GM19035 (cell line): ENCODE measurements around the gene PNMA6A.
A peak's percentile ranks its signal among the peaks of the same experiment; 100 is the strongest.
"Not testable (repeated sequence)": the region's sequence is repeated elsewhere in the genome, so short reads cannot be mapped to it uniquely, and the experiment has no call there.

Experiments used
- ATAC-seq: cut with Tn5 transposase; IDR thresholded peaks from one replicate; pipeline ENCODE4 v1.9.1; 2021; ENCODE audit not compliant: unreplicated experiment

PNMA6A gene

GRCh38 chrX:153071909-153072583, at the start of gene PNMA6A:
Gene PNMA6A, plus strand, starts transcription at chrX:153072454. Its CDS starts 609 bp downstream, at chrX:153073063.
- ATAC-seq, result not testable (repeated sequence)

GRCh38 chrX:153026501-153026900, 45.8 kb upstream of the PNMA6A start:
- ATAC-seq, result not testable (repeated sequence)

DNA sequence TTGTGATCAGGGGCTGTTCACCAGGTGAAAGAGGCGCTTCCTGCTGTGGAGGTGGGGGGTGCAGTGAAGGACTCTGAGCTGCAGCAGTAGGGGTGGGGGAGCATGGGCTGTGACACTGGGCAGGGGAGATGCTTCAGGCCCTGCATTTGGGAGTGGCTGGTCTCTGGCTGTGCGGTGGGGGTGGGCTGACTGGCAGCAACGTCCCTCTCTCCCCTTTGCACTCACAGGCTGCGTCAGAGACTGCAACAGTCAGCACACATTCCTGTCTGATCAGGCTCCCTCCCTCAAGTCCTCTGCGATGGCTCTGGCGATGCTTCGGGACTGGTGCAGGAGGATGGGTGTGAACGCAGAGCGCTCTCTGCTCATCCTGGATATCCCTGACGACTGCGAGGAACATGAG, 43.8 kb upstream of the PNMA6A start:
- not testable (repeated sequence) for ATAC-seq

- no peak for ATAC-seq
These were observed 43.1 kb upstream of the PNMA6A start for GRCh38 chrX:153029162-153029561.

DNA sequence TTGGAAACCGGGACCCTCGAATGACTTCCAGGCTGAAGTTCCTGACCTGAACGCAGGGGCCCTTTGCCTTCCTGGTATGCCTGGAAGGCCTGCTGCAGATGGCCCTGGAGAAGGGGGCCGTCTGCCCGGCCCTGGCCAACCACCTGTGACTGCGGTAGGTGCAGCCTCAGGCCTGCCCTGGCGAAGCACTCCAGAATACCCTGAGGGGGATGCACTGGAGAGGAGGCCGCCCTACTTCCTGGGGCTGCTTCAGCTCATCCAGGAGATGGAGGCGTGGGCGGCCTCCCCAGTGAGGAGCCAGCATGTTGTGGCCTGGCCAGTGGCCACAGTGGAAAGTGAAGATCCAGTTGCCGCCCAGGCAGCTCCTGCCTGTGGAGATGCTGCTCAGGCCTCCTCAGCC, 42.4 kb upstream of the PNMA6A start:
- ATAC-seq, result no peak

- no peak for ATAC-seq
These were observed 41.5 kb upstream of the PNMA6A start for GRCh38 chrX:153030801-153031200.

DNA sequence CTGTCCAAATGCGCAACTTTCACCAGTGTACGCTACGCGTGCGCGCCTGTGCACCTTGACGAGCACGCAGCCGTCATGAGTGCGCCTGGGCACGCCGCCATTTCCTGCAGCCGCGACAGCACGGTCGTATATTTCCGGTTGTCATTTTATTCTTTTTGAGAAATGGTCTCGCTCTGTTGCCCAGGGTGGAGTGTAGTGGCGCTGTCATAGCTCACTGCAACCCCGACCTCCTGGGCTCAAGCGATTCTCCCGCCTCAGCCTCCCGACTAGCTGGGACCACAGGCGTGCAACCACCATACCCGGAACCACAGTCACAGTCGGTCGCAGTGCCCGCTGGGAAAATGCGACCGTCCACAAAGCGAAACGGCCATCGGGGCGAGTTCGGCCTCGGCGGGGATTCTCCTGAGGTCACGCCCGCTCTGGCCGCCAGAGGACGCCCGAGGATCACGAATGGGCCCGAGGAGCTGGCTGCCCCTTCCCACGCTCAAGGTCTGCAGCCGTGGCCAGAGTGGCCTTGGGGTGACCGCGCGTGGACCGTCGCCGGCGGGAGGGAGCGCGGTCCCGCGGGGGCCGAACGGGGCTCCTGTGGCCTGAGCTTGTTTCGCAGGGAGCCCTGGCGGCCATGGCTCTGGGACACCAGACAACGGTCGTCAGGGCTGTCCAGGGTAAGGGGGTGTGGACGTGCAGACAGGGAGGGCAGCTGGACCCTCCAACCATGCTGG, 39.7 kb upstream of the PNMA6A start:
- peak; percentile 75 for ATAC-seq

DNA sequence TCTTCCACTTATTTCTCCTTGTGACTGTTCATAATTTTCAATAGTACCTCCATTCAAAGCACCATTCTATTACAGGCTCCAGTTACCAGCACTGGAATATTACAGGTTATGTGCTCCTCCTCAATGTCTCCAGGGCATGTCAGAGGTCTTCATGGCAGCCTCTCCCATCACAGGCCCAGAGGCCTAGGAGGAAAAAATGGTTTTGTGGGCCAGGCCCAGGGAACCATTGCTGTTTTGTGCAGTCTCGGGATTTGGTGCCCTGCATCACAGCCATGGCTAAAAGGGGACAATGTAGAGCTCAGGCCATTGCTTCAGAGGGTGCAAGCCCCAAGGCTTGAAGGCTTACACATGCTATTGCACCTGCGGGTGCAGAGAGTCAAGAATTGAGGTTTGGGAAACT, 23.2 kb upstream of the PNMA6A start:
- ATAC-seq, result no peak

- ATAC-seq, result no peak
These were observed 19.7 kb upstream of the PNMA6A start for GRCh38 chrX:153052534-153052933.

DNA sequence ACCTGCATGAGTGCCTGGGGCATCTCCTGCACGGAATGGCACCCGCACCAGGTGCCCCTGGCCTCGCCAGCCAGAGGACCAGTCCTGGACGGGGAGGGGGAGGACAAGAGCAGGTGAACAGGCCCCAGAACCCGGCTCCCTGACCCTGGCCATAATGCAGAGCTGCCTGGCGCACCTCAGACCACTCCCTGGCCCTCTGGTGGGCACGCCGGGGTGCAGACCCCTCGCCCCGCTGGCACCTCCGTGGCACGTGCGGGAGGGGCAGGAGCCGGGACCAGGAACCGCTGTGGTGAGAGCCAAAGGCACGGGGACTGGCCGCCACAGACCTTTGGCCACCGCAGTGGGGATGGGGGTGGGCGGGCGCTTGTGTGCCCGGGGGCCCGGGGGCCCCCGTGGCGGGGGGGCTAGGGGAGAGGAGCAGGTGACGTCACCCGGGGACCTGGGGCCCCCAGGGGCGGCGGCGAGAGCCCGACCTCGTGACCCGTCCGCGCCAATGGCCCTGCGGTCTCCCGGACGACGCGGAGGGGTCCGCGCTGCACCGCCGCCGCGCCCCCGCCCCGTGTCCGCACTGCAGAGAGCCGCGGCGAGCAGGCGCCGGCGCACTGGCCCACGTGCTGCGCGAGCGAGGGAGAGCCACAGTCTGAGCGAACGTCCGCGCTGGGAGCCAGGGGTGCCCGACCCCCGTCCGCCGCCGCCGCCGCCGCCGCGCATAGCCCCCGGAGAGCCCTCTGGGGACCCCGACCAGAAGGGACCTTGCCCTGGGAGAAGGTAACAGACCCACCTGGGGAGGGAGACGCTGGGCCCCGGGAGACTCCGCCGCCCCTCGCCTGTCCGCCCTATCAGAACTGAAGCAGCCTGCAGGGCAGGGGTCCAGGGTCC, 16.1 kb upstream of the PNMA6A start, which contains the start of gene PNMA3:
Gene PNMA3, plus strand, starts transcription at position 600 of the 879 bp plus-strand sequence. CDS start 586 bp downstream, outside the sequence.
- no peak for ATAC-seq

DNA sequence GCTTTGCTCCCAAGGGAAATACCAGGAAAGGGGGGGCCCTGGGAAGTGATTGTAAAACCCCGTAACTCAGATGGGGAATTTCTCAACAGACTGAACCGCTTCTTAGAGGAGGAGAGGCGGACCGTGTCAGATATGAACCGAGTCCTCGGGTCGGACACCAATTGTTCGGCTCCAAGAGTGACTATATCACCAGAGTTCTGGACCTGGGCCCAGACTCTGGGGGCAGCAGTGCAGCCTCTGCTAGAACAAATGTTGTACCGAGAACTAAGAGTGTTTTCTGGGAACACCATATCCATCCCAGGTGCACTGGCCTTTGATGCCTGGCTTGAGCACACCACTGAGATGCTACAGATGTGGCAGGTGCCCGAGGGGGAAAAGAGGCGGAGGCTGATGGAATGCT, 15.0 kb upstream of the PNMA6A start:
- no peak for ATAC-seq

- ATAC-seq, result no peak
These were observed 12.8 kb upstream of the PNMA6A start for GRCh38 chrX:153059191-153060094.

GRCh38 chrX:153060095-153060445, 12.2 kb upstream of the PNMA6A start:
- ATAC-seq, result no peak

DNA sequence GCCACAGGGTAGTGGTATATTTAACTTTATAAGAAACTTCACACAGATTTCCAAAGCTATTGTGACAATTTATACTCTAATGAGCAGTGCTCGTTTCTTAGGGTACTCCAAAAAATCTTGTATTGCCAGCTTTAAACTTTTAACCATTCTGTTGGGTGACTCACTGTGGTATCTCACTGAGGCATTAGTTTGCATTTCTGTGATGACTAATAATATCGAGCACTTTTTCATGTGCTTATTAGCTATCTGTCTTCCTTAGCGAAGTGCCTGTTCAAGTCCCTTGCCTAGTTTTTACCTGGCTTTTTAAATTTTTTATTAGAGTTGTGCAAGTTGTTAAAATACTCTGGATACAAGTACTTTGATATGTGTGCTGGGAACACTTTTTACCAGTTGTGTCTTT, 10.5 kb upstream of the PNMA6A start:
- ATAC-seq, result no peak

DNA sequence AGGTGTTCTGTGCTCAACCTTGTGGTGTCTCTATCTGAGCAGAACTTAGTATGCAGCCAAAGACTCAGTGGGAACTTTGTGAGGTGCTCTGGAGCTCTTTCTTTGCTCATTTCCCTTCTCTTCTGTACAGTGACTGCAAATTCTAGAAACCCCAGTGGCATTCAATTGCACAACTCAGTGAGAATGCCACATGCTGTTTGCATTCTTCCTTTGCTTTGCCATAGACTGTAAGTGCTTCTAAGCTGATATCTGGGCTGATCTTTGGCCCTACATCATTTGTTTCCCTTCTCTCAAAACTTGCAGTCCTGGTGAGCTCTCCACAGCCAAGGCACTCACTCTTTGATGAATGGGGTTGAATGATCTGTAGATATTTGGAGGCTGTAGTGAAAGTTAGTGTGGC, 8.9 kb upstream of the PNMA6A start:
- no peak for ATAC-seq

- ATAC-seq, result no peak
These were observed 8.2 kb upstream of the PNMA6A start for GRCh38 chrX:153064061-153064460.

- ATAC-seq, result no peak
These were observed 6.9 kb upstream of the PNMA6A start for GRCh38 chrX:153065389-153065788.

DNA sequence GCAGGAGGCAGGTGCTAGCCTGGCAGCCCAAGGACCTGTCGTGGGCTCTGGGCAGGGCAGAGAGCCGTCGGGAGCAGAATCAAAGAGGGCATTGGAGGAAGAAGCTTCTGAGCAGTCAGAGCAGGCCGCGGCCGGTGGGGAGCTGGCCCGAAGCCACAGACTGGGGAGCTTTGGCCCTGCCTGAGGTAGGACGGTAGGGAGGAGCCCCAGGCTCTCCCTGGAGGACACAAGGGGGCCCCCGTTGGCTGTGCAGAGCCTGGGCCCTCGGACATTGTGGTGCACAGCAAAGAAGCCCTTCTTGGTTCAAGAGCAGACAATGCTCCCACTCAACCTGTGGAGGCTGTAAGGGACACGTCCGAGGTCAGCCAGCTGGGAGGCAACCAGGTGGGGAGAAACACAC, 5.9 kb upstream of the PNMA6A start:
- ATAC-seq, result not testable (repeated sequence)

GRCh38 chrX:153073331-153073730, 1.1 kb downstream of the PNMA6A start:
- ATAC-seq, result not testable (repeated sequence)

- ATAC-seq, result no peak
These were observed 2.1 kb downstream of the PNMA6A start for GRCh38 chrX:153074262-153074899.
